ENCODE results near the gene FITM1. TPM values are rescaled to one million over a fixed set of nuclear protein-coding genes. Genes with fewer than 3 reads are reported as not detected.

FITM1 gene
- total RNA-seq, 4 donors from 2014 or later = 0.68 TPM; not detected in 3

DNA sequence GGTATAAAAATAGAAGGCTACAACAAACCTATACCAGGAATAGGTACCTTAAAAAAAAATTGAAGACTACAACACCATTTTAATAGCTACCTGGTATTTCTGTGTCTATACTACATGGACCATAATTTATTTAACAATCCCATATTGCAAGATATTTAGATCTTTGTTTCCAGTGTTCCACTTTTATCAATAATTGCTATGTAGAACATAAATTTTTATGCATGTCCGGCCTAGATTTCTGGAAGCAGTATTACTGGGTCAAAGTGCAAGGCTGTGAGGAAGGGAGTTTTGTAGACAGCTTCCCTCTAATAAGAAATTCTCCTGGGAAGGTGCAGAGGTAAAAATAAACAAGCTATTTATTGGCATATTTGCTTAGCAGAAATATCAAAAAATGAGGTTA lies 19.9 kb upstream of the FITM1 start:
- TF ChIP-seq, protein P1, sequence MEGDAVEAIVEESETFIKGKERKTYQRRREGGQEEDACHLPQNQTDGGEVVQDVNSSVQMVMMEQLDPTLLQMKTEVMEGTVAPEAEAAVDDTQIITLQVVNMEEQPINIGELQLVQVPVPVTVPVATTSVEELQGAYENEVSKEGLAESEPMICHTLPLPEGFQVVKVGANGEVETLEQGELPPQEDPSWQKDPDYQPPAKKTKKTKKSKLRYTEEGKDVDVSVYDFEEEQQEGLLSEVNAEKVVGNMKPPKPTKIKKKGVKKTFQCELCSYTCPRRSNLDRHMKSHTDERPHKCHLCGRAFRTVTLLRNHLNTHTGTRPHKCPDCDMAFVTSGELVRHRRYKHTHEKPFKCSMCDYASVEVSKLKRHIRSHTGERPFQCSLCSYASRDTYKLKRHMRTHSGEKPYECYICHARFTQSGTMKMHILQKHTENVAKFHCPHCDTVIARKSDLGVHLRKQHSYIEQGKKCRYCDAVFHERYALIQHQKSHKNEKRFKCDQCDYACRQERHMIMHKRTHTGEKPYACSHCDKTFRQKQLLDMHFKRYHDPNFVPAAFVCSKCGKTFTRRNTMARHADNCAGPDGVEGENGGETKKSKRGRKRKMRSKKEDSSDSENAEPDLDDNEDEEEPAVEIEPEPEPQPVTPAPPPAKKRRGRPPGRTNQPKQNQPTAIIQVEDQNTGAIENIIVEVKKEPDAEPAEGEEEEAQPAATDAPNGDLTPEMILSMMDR (IDR thresholded peaks at IDR 0.05; ENCODE audit: low read depth) = no peak

DNA sequence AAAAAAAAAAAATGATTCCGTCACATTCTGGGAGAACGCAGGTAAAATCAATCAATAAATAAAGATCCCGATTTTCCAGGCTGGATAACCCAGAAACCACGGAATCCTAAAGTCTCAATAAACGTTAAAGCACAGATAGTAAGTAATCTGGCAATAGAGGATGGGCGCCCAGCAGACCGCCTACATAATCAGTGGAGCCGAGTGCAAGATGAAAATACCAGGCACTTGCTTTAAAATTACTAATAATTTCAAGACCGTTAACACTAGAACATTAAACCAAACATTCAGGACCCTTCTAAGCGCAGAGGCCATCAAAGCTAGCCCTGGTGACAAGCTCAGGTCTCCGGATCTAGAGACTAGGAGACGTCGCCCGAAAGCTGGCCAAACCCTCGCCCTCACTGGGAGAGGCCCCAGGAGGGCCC lies 17.1 kb upstream of the FITM1 start:
- TF ChIP-seq, protein P1 (IDR thresholded peaks at IDR 0.05; ENCODE audit: low read depth) = no peak

DNA sequence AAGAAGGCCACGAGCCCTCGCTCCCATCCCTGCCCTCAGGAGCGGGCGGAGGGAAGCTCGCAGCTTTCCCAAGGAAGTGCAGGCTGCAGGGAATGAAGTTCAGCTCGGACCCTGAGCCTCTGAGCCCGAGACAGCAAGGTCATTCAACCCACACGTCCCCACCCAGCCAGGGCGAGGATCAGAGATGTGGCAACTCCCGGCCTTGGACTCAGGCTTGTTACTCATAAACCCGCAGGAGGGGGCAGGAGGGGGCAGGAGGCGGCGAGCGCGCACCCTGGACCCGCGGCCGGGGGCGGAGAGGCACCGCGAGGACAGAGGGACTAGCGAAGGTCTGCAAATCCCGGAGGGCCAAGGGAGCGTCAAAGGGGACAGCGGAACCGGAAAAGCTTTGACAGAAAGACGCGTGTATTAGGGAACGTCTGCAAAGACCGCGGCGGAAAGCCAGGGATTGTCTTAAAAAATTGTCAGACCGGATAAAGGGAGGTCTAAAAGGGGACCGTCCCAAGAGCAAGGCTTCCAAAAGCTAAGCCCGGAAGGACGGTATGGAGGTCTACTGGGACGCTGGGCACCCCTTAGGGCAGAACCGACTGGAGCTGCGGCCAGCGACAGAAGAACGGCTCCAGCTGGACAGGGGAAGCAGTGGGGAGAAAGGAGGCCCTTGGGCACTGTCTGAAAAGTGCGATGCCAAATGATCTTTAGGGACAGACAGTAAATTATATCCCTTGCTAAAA lies 16.5 kb upstream of the FITM1 start:
- TF ChIP-seq, protein P1 (IDR thresholded peaks at IDR 0.05; ENCODE audit: low read depth) = no peak

DNA sequence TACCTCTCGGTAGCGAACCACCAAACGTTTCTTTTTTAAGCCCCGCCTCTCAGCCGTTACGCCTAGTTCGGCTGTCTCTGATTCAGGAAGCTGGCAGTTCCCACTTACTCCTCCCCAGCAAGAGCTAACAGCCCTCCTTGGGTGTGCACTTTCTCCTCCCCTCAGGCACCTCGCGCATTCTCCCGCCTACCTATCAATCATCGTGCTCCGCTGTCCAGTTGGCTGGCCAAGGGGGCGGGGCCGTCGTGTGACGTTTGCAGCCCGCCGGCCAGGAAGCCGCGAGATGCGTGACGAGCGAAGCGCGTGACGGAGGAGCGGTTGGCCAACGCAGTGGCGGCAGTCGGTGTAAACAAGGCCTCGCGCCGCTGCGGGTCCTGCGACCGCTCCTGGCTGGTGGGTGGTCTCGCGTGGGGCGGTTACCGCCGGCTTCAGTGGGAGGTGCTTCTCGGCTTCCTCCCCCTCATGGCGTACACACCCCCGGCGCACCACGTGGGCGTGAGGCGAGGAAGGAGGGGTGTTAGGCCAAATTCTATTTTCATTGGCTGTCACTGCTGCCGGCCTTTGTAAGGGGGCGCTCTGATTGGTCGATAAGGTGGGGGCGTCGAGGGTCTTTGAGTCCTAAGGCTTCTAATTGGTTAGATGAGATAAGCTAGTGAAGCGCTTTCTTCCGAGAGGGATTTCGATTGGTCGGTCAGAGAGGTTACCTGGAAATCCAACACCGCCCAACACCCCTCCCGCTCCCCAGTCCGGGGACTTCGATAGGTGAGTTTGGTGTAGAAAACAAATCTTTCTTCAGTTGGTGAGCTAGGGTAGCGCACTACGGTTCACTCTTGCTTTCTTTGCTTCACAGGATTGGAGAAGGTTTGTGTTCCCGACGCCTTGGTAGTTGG lies 15.7 kb upstream of the FITM1 start, which contains the start of the genes DCAF11 and NRL:
Gene DCAF11, plus strand, starts transcription at position 246 of the 890 bp plus-strand sequence. CDS start 818 bp downstream, outside the sequence.
Gene NRL, minus strand, starts transcription at position 418 of the 890 bp plus-strand sequence. CDS start 32,101 bp downstream, outside the sequence.
- TF ChIP-seq, protein P1 (IDR thresholded peaks at IDR 0.05; ENCODE audit: low read depth) = no peak

DNA sequence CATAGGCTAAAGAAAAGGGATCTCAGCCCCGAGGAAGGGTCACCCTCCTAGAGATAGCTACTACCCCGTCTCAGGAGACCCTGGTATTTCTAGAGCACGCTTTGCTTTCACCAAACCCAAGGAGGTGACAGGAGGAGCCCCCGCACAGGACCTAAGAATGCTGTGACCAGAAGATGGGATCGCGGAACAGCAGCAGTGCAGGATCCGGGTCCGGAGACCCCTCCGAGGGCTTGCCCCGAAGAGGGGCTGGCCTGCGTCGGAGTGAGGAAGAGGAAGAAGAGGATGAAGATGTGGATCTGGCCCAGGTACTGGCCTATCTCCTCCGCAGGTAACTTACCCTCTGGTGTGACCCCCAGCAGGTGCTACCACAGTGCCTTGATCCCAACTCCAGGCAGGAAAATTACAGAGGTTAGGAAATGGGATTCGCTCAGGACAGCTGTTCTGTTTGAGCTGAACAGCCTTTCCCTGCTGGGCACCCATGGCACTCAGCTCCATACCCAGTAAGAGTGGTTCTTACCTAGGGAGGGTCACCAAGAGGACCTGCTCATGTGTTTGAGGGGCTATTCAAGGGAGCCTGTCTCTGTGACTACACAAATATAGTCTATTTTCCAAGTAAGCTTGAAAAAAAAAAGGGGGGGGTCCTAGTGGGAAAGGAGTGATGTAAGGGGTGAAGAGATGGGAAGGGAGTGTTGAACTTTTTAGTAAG lies 14.9 kb upstream of the FITM1 start:
- TF ChIP-seq, protein P1 (IDR thresholded peaks at IDR 0.05; ENCODE audit: low read depth) = no peak

DNA sequence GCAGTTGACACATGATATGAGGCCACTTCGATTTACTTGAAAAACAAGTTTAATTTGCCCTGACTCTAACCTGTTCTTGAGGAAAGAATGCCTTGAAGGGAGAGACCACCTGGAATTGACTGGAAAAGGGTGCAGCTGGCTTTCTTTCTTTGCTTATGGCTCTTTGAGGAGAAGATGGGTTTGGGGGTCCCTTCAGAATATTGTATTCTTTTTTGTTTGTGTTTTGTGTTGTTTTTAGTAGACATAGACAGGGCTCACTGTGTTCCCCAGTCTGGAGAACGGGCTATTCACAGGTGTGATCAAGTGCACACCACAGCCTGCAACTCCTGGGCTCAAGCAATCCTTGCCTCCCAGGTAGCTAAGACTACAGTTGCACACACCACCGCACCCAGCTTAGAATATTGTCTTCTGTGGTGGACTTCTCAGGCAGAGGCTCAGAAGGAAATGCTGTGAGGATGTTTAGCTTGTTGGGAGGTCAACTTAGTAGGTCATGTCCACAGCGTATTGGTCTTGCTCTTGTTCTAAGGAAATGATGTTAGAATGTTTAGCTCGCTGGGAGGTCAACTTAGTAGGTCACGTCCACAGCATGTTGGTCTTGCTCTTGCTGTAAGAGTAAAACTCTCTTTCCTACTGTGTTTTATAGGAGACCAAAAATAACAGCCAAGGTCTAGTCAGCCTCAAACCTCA lies 14.2 kb upstream of the FITM1 start:
- TF ChIP-seq, protein P1 (IDR thresholded peaks at IDR 0.05; ENCODE audit: low read depth) = no peak

All from subcutaneous adipose tissue (tissue), 4 donors.